SU-DHL-6 (cell line): ENCODE data around the gene TCAIM.

Experiments
- H2AFZ ChIP-seq: fragments of 200-600 bp; sonication (generic); 2 replicates; pipeline ENCODE4 v1.6.1; 2014; ENCODE audit warnings: low read depth, mild to moderate bottlenecking, moderate library complexity, mixed read lengths, antibody characterized with exemption, low read length; ENCODE audit not compliant: severe bottlenecking
- H3F3A ChIP-seq: fragments of 200-600 bp; shearing (Covaris generic); 2 replicates; pipeline ENCODE4 v1.6.0; 2016; ENCODE audit warnings: antibody characterized with exemption, mild to moderate bottlenecking; ENCODE audit not compliant: insufficient read depth
- H3K27ac ChIP-seq: fragments of 200-600 bp; sonication (generic); 2 replicates; pipeline ENCODE4 v1.5.1; 2016; ENCODE audit warnings: low read depth, mild to moderate bottlenecking, low read length, moderate library complexity, mixed read lengths
- H3K27me3 ChIP-seq: fragments of 200-600 bp; sonication (generic), shearing (Covaris generic); 2 replicates; pipeline ENCODE4 v1.6.0; 2014; ENCODE audit warnings: mild to moderate bottlenecking, low read length
- H3K36me3 ChIP-seq: fragments of 200-600 bp; sonication (generic); 2 replicates; pipeline ENCODE4 v1.6.1; 2014; ENCODE audit warnings: mild to moderate bottlenecking, low read length, mixed read lengths
- H3K4me2 ChIP-seq: fragments of 300-600, 200-600 bp; shearing (Covaris generic), sonication (generic); 2 replicates; pipeline ENCODE4 v1.6.0; 2014; ENCODE audit warnings: low read length, low read depth, mild to moderate bottlenecking; ENCODE audit not compliant: poor library complexity, severe bottlenecking
- H3K4me3 ChIP-seq: fragments of 200-600 bp; sonication (generic); 2 replicates; pipeline ENCODE4 v1.5.1; 2014; ENCODE audit warnings: antibody characterized with exemption, low read length, mild to moderate bottlenecking, mixed read lengths; ENCODE audit not compliant: insufficient read depth, poor library complexity, severe bottlenecking
- H3K79me2 ChIP-seq: fragments of 200-600 bp; sonication (generic); 2 replicates; pipeline ENCODE4 v1.6.1; 2014; ENCODE audit warnings: mild to moderate bottlenecking, low read length, moderate library complexity; ENCODE audit not compliant: insufficient read depth
- H3K9ac ChIP-seq: fragments of 200-600 bp; sonication (generic); 2 replicates; pipeline ENCODE4 v1.7.0; 2014; ENCODE audit warnings: mild to moderate bottlenecking, low read length
- H3K9me2 ChIP-seq: fragments of 200-600 bp; sonication (generic); replicated peaks from 2 replicates; pipeline ENCODE4 v1.6.1; 2014; ENCODE audit warnings: low read length; ENCODE audit not compliant: insufficient read depth
- H3K9me3 ChIP-seq: fragments of 200-600 bp; sonication (generic); 2 replicates; pipeline ENCODE4 v1.6.1; 2014; ENCODE audit warnings: low read length, mixed read lengths; ENCODE audit not compliant: insufficient read depth
- H4K20me1 ChIP-seq: fragments of 200-600 bp; sonication (generic); 2 replicates; pipeline ENCODE4 v1.6.1; 2014; ENCODE audit warnings: low read depth, mild to moderate bottlenecking, antibody characterized with exemption, low read length, moderate library complexity, mixed read lengths
- CTCF ChIP-seq: fragments of 200-600 bp; sonication (generic); IDR thresholded peaks from one replicate; pipeline ENCODE4 v1.5.1; 2017; ENCODE audit warnings: antibody characterized with exemption, mild to moderate bottlenecking, low read length, moderate library complexity; ENCODE audit not compliant: insufficient read depth, poor library complexity, severe bottlenecking
- EZH2phosphoT487 ChIP-seq: fragments of 200-600 bp; sonication (generic), shearing (Covaris generic); conservative IDR thresholded peaks from 2 replicates; pipeline ENCODE4 v1.6.1; 2018; ENCODE audit warnings: mild to moderate bottlenecking, antibody characterized with exemption, low read length, moderate library complexity, mixed read lengths

TCAIM gene

GRCh38 chr3:44434834-44435510 is 96.4 kb downstream of the TCAIM start:
- H3K4me2 ChIP-seq: no peak overlapping the region
- no peaks in the 10 kb centered on the region for H3K9me2 ChIP-seq
- no peak overlapping the region for H3K27ac ChIP-seq
- H3K9me3 ChIP-seq: no peaks in the 10 kb centered on the region
- H2AFZ ChIP-seq: no peak overlapping the region
- no peak overlapping the region for H3K9ac ChIP-seq
- peaks cover 2% of the 10 kb centered on the region; the same call in 1 of the 2 replicates for H3F3A ChIP-seq
- TF ChIP-seq EZH2phosphoT487: no peak
- no peak for TF ChIP-seq CTCF
- no peaks in the 10 kb centered on the region for H3K36me3 ChIP-seq
- H3K27me3 ChIP-seq: no peaks in the 10 kb centered on the region
- no peaks in the 10 kb centered on the region for H4K20me1 ChIP-seq
- H3K79me2 ChIP-seq: no peaks in the 10 kb centered on the region
- no peak overlapping the region for H3K4me3 ChIP-seq

GRCh38 chr3:44436181-44436580 is 97.6 kb downstream of the TCAIM start:
- Histone ChIP-seq H3K27me3 (no peaks in the 10 kb centered on the region), H3K9me2 (no peaks in the 10 kb centered on the region), H3K36me3 (no peaks in the 10 kb centered on the region), H2AFZ (no peak overlapping the region), H3F3A (peaks cover 5% of the 10 kb centered on the region; the same call in 1 of the 2 replicates), H3K9me3 (no peaks in the 10 kb centered on the region), H3K27ac (no peak overlapping the region), H3K79me2 (no peaks in the 10 kb centered on the region), H3K4me3 (no peak overlapping the region), H3K4me2 (no peak overlapping the region), H3K9ac (no peak overlapping the region), H4K20me1 (no peaks in the 10 kb centered on the region)
- TF ChIP-seq CTCF: no peak
- TF ChIP-seq EZH2phosphoT487: no peak

- Histone ChIP-seq H3K9me2 (no peaks in the 10 kb centered on the region), H3K9me3 (no peaks in the 10 kb centered on the region), H3K9ac (no peak overlapping the region), H3K4me2 (no peak overlapping the region), H3K79me2 (no peaks in the 10 kb centered on the region), H3K4me3 (no peak overlapping the region), H3K27ac (no peak overlapping the region), H3K36me3 (no peaks in the 10 kb centered on the region), H3K27me3 (no peaks in the 10 kb centered on the region), H4K20me1 (no peaks in the 10 kb centered on the region), H3F3A (peaks cover 5% of the 10 kb centered on the region; the same call in 1 of the 2 replicates), H2AFZ (no peak overlapping the region)
- TF ChIP-seq CTCF: no peak
- no peak for TF ChIP-seq EZH2phosphoT487
Observed at GRCh38 chr3:44437800-44438199, 99.2 kb downstream of the TCAIM start.
